HG02973 (cell line): ENCODE data around the gene PELI3.

Experiments
- ATAC-seq: cut with Tn5 transposase; IDR thresholded peaks from one replicate; pipeline ENCODE4 v1.9.1; 2021; ENCODE audit warnings: moderate library complexity; ENCODE audit not compliant: unreplicated experiment

Gene PELI3

GRCh38 chr11:66473608-66474515 is 7.2 kb downstream of the PELI3 start:
- ATAC-seq, result no peak

- ATAC-seq, result no peak
Measured at GRCh38 chr11:66475349-66476172, 8.9 kb downstream of the PELI3 start.

DNA sequence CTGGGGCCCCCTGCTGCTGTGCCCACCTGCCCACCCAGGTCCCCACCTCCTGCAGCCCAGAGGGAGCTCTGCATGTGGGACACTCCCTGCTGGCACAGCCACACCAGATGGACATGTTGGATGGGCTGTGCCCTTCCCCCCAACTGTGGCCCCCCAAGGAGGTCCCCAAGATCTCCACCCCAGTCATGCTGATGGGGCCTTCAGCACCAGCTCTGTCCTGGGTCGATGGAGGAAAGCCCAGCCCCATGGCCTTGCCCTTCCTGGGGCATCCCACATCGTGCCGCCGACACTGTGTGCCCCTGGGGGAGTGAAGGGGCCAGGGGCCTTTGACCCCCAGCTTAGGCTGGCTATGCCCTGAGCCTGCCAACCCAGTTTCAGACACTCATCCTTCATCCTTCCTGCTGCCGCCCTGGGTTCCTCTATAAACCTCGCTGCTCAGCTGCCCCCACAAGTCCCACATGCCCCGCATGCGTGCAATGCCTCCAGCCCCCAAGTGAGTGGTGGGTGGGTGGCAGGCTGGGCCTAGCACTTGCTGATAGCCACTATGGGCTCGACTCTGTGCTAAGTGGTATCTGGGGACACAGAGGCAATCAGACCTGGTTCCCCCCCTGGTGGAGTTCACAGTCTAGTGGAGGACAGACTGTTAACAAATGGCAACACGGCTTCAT is 9.6 kb downstream of the PELI3 start:
- no peak for ATAC-seq

DNA sequence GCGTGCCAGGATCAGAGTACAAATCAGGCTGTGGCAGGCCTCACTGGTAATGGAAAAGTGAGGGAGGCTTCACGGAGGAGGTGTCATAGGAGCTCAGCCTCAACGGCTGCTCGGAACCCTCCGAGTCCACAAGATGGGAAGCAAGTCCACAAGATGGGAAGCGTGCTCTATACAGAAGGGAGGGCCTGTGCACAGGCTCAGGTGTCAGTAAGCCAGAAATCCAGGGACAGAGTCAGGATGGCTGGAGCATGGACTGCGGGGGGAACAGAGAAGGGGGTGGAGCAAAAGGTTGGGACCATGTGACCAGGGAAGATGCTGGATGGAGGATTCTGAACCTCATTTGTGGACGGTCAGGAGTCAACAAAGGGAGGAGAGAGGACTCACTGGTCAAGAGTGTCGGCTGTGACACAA is 10.1 kb downstream of the PELI3 start:
- ATAC-seq, result no peak

DNA sequence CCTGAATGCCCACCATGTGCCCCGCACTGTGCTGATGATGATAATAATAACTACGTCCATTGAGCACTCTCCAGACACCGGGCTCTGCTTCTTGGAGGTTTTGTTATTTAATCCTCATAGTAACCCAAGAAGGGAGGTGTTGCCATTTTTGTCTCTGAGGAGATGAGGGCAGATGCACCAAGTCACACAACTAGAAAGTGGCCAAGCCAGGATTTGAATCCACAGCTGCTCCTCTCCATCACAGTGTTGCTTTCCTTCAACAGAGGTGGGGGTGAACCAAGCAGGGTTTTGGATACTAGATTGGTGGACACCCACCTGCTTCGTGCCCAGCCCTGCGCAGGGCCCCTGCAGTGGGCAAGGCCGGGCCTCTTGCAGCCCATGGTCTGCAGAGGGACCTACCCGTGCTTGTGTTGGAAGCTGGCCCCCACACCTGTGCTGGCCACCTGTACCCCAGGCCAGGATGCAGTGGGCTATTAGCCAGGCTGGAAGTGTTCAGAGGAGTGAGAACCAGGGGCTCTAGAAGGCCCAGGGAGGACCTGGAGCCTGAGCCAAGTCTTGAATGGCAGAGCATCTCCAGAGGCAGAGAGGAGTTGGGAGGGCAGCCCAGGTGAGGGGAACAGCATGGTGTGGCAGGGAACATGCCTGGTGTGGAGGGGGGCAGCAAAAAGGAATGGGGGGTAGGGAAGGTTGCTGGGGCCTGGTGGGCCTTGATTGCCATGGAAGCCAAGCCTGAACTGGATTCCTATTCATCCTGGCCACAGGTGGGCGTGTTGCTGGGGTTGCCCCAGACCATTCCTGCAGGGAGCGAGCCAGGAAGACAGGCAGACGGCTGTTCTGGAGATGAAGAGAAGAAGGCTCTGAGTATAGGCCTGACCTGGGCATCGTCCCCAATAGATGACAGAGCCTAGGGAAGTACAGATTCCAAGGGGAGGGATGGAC is 10.8 kb downstream of the PELI3 start:
- no peak for ATAC-seq

GRCh38 chr11:66478729-66479393 is 12.2 kb downstream of the PELI3 start:
- no peak for ATAC-seq

- ATAC-seq, result no peak
Measured at GRCh38 chr11:66479394-66480116, 12.8 kb downstream of the PELI3 start.

GRCh38 chr11:66480117-66480938 is 13.6 kb downstream of the PELI3 start, which contains the start of gene DPP3:
Gene DPP3, plus strand, starts transcription at chr11:66480434. Its CDS starts 1,767 bp downstream, at chr11:66482201.
- peak; percentile 75 for ATAC-seq

DNA sequence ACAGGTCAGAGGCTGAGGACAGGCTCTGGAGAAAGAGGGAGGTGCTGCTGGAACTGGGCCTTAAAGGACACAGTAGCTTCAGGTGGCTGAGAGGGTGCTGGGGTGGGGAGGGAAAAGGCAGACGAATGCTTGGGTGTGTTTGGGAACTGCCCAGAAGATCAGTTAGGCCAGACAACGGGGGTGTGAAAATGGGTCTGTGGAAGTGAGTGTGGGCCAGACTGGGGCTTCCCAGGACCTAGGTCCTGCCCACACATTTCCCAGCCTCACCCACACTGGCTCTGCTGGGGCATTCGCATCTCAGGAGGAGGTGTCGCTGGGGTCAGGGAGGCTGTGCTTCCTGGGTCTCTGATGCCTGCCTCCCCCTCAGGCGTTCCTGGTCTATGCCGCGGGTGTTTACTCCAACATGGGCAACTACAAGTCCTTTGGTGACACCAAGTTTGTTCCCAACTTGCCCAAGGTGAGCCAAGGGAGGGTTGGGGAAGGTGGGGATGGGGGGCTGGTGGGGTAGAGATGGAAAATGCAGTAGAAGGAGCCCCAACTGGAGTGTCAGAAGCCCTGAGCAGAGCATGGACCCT is 18.2 kb downstream of the PELI3 start:
- ATAC-seq, result no peak

DNA sequence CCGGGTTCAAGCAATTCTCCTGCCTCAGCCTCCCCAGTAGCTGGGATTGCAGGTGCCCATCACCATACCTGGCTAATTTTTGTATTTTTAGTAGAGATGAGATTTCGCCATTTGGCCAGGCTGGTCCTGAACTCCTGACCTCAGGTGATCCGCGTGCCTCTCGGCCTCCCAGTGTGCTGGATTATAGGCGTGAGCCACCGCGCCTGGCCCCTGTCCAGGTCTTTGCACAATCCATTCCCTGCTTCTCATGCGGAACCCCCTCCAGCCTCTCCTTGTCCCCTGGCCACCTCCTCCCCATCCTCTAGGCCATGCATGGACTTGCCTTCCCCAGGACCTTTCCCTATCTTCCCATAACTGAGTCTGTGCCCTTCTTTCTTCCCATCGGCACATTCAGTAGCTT is 22.3 kb downstream of the PELI3 start:
- no peak for ATAC-seq

DNA sequence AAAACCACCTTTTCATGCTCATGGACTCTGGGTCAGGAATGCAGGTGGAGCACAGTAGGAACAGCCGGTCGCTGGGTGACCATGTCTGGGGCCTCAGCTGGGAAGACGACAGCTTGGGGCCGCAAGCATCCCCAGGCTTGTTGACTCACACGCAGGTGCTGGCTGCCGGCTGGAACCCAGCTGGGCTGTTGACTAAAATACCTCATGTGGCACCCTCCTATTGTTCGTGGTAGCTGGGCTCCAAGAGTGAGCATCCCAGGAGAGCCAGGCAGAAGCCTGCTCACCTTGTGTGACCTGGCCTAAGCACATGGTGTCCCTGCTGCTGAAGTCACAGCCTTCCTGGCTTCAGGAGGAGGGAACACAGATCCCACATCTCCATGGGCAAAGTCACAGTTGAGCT is 22.9 kb downstream of the PELI3 start:
- no peak for ATAC-seq

DNA sequence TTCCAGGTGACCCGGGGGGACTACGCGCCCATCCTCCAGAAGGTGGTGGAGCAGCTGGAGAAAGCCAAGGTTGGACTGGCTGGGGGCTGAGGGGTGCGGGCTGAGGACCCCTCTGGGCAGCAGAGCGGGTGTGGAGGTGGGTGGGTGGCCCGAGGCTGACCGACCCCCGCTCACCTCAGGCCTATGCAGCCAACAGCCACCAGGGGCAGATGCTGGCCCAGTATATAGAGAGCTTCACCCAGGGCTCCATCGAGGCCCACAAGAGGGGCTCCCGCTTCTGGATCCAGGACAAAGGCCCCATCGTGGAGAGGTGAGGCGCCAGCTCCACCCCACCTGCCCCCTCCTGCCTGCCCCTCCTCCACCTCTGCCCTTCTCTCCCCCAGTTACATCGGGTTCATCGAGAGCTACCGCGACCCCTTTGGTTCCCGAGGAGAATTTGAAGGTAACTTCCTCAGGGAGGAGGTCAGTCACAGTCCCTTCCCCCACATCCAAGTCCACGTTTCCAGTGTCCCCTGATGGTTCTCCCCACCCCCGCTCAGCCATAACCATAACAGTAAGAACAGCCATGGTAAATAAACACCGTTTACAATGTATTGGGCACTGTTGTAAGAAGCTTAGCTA is 24.7 kb downstream of the PELI3 start:
- no peak for ATAC-seq

DNA sequence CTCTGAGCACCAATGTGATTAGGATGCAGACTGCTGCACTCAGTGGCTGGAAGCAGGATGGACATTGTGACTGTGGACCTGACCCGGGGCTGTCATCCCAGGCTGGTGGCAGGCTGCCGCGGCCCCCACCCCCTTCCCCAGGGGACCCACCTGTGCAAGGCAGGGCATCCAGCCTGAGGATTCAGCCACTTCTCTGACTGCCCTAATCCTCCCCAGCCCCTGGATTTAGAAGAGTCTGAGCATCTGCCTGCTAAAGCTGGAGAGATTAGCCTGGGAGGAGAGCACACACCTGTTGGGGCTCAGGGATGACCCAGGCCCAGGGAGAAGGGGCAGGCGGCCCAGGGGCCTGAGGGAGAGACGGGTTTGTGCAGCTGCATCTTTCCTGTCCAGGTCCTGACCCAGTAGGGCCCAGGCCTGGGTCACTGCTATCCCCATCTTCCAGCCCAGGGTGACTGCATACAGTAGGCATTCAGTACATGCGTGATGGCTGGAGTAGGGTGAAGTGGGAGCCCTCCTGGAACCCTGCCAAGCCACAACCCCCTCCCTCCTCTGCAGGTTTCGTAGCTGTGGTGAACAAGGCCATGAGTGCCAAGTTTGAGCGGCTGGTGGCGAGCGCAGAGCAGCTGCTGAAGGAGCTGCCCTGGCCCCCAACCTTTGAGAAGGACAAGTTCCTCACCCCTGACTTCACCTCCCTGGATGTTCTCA is 25.6 kb downstream of the PELI3 start:
- no peak for ATAC-seq

DNA sequence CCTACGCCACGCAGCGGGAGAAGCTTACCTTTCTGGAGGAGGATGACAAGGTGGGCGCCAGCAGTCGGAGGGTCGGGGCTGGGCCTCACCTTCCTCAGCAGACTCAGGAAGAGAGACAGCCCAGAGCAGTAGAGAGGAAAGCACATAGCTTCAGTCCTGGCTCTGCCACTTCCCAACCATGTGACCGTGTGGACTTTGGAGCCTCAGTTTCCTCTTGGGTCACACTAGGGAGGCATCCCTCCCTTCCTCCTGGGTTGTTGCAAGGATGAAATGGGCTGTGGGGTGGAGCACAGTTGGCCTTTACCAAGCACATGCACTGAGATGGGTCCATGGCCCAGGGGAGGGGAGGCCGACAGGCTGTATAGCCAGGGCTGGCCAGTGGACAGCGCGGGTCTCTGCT is 26.4 kb downstream of the PELI3 start:
- no peak for ATAC-seq

- ATAC-seq, result no peak
Measured at GRCh38 chr11:66494458-66494857, 27.8 kb downstream of the PELI3 start.

DNA sequence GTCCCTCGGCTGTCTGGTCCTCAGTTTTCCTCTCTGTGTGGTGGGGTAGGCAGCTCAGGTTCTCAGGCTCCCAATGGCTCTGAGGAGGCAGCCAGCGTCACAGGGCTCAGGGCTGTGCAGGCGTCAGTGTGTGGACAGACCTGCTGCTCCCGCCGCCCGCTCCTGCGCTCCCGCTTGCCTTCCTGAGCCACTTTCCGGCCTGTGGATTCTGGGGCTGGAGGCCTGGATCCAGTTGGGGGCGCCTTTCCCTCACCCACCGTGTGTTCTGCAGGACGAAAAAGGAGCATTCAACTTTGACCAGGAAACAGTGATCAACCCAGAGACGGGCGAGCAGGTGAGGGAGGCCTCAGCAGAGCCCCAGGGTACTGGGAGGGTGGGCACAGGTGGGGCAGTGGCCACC is 28.2 kb downstream of the PELI3 start:
- no peak for ATAC-seq

DNA sequence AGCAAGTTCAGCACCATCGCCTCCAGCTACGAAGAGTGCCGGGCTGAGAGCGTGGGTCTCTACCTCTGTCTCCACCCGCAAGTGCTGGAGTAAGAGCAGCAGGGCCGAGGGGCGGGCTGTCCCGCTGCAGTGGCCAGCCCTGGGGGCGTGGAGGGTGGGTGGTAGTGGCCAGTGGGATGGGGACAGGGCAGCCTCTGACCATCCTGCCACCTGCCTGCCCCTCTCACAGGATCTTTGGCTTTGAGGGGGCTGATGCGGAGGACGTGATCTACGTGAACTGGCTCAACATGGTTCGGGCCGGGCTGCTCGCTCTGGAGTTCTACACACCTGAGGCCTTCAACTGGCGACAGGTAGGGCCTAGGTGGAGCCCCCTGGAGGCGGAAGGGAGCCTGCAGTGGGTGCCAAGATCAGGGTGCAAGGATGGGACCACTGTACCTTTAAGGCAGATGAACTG is 28.7 kb downstream of the PELI3 start:
- no peak for ATAC-seq
